LNCaP clone FGC (cell line): ENCODE data around the gene ERVH48-1.
"Not testable (repeated sequence)": the region's sequence is repeated elsewhere in the genome, so short reads cannot be mapped to it uniquely, and the experiment has no call there.

Experiments used
- DNase-seq: peaks from one replicate; pipeline ENCODE4 v3.0.0-alpha.2; 2011; ENCODE audit warnings: low read depth
- H3K4me3 ChIP-seq: 2 replicates; pipeline ENCODE4 v1.5.1; 2011; ENCODE audit warnings: mild to moderate bottlenecking, low read depth, low read length, control low read depth
- TF ChIP-seq, protein P1 (sequence below): IDR thresholded peaks from 2 replicates; pipeline ENCODE4 v1.5.1; 2012; ENCODE audit warnings: mild to moderate bottlenecking; ENCODE audit not compliant: control insufficient read depth, insufficient read depth; ENCODE audit errors: extremely low read depth

ERVH48-1 gene

DNA sequence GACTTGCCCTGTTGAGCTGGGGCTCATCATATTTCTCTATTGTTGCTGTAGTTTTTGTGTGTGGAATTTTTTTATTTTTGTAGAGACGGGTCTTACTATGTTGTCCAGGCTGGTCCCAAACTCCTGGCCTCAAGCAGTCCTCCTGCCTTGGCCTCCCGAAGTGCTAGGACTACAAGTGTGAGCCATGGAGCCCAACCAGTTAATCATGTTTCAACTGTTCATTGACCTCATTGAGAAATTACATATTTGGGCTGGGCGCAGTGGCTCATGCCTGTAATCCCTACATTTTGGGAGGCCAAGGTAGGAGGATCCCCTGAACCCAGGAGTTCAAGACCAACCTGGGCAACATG is 39.8 kb upstream of the ERVH48-1 start:
- DNase-seq: no peak
- TF ChIP-seq, protein P1, sequence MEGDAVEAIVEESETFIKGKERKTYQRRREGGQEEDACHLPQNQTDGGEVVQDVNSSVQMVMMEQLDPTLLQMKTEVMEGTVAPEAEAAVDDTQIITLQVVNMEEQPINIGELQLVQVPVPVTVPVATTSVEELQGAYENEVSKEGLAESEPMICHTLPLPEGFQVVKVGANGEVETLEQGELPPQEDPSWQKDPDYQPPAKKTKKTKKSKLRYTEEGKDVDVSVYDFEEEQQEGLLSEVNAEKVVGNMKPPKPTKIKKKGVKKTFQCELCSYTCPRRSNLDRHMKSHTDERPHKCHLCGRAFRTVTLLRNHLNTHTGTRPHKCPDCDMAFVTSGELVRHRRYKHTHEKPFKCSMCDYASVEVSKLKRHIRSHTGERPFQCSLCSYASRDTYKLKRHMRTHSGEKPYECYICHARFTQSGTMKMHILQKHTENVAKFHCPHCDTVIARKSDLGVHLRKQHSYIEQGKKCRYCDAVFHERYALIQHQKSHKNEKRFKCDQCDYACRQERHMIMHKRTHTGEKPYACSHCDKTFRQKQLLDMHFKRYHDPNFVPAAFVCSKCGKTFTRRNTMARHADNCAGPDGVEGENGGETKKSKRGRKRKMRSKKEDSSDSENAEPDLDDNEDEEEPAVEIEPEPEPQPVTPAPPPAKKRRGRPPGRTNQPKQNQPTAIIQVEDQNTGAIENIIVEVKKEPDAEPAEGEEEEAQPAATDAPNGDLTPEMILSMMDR: no peak

DNA sequence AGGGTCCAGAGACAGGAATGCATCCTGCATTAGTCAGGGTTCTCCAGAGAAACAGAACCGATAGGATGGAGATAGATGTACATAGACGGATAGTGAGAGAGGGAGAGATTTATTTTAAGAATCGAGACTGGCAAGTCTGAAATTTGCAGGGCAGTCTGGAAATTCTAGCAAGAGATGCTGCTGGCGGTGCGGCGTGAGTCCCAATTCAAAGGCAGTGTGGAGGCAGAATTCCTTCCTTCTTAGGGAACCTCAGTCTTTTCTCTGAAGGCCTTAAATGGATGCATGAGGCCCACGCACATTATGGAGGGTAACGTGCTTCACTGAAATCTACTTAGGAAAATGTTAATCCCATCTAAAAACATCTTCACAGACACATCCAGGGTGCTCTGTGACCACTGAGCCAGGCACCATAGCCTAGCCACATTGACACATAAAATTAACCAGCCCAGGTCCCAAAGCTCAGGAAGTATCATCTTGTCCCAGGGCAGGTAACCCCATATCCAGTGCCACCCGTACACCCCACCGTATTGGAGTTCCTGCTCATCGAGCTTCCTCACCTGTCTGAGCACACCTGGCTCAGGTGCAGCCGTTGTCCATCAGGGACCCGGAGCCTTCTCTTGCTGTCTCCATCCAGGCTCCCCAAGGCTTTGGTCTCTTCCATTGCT is 39.2 kb upstream of the ERVH48-1 start:
- TF ChIP-seq, protein P1: no peak
- H3K4me3 ChIP-seq: no peak overlapping the region
- no peak for DNase-seq

More for the DNA sequence above, 39.8 kb upstream of the ERVH48-1 start:
- H3K4me3 ChIP-seq: no peak overlapping the region

DNA sequence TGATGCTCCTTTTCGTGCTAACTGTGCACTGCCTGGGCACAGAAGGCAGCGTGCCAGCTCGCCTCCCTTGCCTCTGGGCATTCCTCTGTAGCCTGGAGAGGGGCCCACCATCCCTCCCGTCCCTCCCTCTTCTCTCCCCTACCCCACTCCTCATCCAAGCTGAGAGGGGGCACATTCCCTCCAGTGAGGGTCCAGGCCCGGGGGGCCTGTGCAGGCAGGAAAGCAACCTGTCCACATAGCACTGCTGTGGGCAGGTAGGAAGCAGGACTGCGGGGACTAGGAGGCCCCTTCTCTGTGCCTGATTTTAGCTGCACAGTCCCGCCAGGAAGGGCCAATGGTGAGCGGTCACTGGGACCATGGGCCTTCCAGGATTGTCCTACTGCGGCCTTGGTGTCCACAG is 38.7 kb upstream of the ERVH48-1 start:
- no peak overlapping the region for H3K4me3 ChIP-seq
- DNase-seq: no peak
- TF ChIP-seq, protein P1: no peak

DNA sequence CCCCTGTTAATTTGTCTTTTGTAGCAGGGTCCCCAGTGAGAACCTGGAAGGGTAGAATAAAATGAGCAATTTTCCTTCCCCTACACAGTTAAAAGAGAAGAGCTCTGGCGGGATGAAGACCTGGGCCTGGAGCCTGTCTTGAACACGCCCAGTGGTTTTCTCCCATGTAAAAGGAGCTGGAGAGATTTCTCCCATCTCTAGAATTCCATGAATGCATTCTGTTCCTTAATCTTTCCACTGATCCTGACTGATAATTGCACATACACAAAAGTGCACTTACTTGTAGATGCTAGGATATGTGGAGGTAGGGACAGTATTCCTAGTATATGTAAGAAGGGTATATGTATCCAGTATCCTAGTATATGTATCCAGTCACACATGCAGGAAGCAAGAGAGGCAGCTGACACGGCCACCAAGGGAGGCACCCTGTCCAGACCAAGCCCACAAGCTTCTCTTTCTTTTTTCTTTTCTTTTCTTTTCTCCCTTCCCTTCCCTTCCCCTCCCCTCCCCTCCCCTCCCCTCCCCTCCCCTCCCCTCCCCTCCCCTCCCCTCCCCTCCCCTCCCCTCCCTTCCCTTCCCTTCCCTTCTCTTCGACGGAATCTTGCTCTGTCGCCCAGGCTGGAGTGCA is 37.1 kb upstream of the ERVH48-1 start:
- TF ChIP-seq, protein P1: no peak
- DNase-seq: no peak
- H3K4me3 ChIP-seq: no peak overlapping the region

DNA sequence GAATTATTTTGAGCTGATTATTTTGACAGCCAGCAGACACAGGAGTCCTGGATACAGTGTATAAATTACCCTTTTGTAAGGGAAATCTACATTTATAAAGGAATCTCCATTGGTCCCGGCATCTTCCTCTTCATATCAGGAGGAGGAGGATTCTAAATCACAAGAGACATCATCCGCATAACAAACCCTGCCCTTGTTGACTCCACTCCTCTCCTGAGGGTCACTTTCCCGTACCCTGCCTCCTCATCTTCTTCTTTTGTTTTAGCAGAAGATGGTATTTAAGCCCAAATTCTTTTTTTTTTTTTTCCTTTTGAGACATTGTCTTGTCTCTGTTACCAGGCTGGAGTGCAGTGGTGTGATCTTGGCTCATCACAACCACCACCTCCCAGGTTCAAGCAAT is 34.3 kb upstream of the ERVH48-1 start:
- no peak overlapping the region for H3K4me3 ChIP-seq
- no peak for DNase-seq
- TF ChIP-seq, protein P1: no peak

DNA sequence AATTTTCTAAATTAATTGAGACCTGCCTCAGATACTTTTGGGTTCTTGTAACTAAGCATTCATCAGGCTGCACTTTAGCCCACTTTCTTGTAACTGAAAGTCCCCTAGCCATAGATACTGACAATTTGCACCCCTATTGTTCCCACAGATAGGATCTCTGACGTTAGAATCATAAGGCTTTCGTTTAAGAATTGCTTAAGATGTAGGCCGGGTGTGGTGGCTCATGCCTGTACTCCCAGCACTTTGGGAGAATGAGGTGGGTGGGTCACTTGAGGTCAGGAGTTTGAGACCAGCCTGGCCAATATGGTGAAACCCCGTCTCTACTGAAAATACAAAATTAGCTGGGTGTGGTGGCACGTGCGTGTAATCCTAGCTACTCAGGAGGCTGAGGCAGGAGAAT is 32.7 kb upstream of the ERVH48-1 start:
- H3K4me3 ChIP-seq, DNase-seq: not testable (repeated sequence)

DNA sequence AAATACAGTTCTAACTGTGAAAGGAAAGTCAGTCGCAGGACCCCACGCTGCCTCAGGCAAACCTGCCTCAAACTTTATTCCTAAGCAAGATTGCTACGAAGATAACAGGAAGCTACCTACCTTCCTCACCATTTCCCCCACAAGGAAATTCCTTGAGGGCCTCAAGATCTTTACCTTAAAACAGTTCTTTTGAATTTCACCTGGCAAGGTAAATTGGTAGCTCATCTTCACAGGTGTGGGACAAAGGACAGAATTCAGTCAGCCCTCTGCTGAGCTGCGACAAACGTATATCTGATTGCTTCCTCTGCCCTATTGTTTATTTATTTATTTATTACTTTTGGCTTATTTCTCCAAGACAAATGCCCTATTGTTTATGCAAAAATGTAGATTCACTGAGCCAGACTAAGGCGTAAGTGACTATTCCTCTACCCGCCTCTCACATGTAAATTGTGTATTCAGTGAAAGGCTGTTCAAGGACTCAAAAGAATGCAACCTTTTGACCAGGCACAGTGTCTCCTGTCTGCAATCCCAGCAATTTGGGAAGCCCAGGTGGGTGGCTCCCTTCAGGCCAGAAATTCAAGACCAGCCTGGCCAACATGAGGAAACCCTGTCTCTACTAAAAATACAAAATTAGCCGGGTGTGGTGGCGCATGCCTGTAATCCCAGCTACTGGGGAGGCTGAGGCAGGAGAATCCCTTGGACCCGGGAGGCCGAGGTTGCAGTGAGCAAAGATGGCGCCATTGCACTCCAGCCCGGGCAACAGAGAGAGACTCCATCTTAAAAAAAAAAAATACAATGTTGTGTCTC is 31.6 kb upstream of the ERVH48-1 start:
- no peak overlapping the region for H3K4me3 ChIP-seq
- DNase-seq: no peak
- TF ChIP-seq, protein P1: no peak

DNA sequence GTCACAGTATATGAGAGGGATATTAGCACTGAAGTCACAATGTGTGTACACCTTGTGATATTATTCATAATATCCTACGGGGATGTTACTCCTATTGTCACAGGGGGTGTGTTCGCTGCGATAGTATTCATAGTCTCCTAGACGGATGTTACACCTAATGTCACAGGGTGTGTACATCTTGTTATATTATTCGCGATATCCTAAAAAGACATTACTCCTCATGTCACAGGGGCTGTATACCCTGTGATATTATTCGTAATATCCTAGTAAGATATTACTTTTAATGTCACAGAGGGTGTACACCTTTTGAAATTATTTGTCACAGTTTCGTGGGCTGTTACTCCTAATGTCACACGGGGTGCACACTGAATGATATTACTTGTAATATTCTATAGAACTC is 25.8 kb upstream of the ERVH48-1 start:
- DNase-seq, H3K4me3 ChIP-seq: not testable (repeated sequence)

DNA sequence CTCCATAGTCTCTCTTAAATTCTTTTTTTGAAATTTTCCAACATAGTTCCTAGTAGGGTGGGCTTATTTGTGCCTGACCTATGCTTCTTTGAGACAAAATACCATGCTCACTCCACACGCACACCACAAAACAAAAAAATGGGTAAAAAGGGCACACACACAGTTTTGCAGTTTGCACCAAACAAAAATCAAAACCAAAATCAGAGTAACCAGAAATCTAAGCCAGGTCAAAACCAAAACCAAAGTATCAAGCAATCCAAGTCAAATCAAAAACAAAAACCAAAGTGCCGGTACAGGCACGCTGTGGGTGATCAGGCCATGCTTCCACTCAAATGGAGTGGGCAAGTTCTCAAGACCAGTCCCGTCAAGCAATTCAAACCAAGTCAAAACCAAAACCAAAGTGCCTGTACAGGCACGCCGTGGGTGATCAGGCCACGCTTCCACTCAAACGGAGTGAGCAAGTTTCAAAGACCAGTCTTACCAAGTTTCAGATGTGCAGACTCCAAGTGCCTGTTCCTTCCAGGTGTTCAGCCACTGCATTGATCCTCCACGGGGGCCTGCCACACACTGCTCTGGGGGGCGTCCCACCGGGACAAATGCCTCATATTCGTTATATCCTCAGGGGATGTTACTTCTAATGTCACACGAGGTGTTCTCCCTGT is 23.8 kb upstream of the ERVH48-1 start:
- H3K4me3 ChIP-seq, DNase-seq: not testable (repeated sequence)
